ENCODE results near the gene POLDIP3.

DNA sequence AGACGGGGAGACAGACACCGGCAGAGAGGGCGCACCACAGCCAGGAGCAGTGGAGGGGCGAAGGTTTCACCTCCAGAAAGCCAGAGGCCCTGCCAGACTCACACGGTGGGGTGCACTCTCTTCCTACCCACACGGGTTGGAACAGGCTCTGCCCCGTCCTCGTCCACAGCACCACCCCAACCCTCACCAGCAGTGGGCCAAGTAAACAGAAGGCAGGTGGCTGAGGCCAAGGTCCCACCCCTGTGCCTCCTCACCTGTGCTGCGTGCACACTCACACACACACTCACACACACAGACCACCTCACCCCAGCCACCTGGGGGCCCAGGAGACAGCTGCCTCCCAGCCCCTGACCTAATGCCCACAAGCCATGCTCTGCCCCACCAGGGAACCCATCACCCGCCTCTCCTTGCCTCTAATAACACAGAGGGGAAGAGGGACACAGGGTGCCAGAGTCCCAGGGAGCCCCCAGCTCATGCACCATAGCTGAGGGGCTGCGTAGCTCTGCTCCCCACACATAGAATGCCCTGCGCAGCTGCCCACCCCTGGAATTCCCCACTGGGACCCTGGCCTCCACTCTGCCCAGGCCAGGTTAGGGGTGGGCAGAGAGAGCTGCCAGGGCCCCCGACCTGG lies 31.4 kb upstream of the POLDIP3 start:
- TF ChIP-seq CTCF (IDR thresholded peaks at IDR 0.05; ENCODE audit: poor library complexity), result no peak
- TF ChIP-seq EZH2 (IDR thresholded peaks at IDR 0.05; ENCODE audit: borderline replicate concordance), result no peak

Measured in hepatocyte (in vitro differentiated cells).